GM23338 (cell line): ENCODE results near the gene PRKCQ. TPM values are rescaled to one million over a fixed set of nuclear protein-coding genes. Genes with fewer than 3 reads are reported as not detected.

Experiments used
- ATAC-seq: fragments of 200-7000 bp; cut with Tn5 transposase; 3 replicates; pipeline ENCODE4 v1.9.1; 2020
- DNase-seq: peaks from one replicate; pipeline ENCODE4 v3.0.0-alpha.2; 2015; ENCODE audit warnings: low spot score
- H2AFZ ChIP-seq: fragments of 200-600 bp; sonication (generic); 2 replicates; pipeline ENCODE4 v1.8.0; 2016; ENCODE audit warnings: antibody characterized with exemption, mild to moderate bottlenecking, moderate library complexity
- H3F3A ChIP-seq: fragments of 200-600 bp; sonication (generic); replicated peaks from 2 replicates; pipeline ENCODE4 v1.8.0; 2017; ENCODE audit warnings: antibody characterized with exemption, mixed run types, low read depth
- H3K27ac ChIP-seq: fragments of 200-600 bp; sonication (generic); 2 replicates; pipeline ENCODE4 v1.6.1; 2016; ENCODE audit warnings: low read depth
- H3K27me3 ChIP-seq: fragments of 200-600 bp; sonication (generic); 2 replicates; pipeline ENCODE4 v1.8.0; 2016; ENCODE audit warnings: mild to moderate bottlenecking, mixed run types, moderate library complexity; ENCODE audit not compliant: insufficient read depth
- H3K36me3 ChIP-seq: fragments of 200-600 bp; sonication (generic); 2 replicates; pipeline ENCODE4 v1.8.0; 2016; ENCODE audit warnings: mild to moderate bottlenecking; ENCODE audit not compliant: insufficient read depth
- H3K4me1 ChIP-seq: fragments of 200-600 bp; sonication (generic); 2 replicates; pipeline ENCODE4 v1.8.0; 2016; ENCODE audit warnings: mild to moderate bottlenecking, moderate library complexity; ENCODE audit not compliant: insufficient read depth
- H3K4me2 ChIP-seq: fragments of 200-600 bp; sonication (generic); 2 replicates; pipeline ENCODE4 v1.7.1; 2017; ENCODE audit warnings: mixed run types
- H3K4me3 ChIP-seq: fragments of 200-600 bp; sonication (generic); 2 replicates; pipeline ENCODE4 v1.6.1; 2016; ENCODE audit warnings: mixed run types
- H3K79me2 ChIP-seq: fragments of 200-600 bp; sonication (generic); replicated peaks from 2 replicates; pipeline ENCODE4 v1.8.0; 2017; ENCODE audit warnings: mild to moderate bottlenecking; ENCODE audit not compliant: insufficient read depth
- H3K9me2 ChIP-seq: fragments of 200-600 bp; sonication (generic); 2 replicates; pipeline ENCODE4 v1.8.0; 2017; ENCODE audit not compliant: insufficient read depth
- H4K20me1 ChIP-seq: fragments of 200-600 bp; sonication (generic); replicated peaks from 2 replicates; pipeline ENCODE4 v1.8.0; 2017; ENCODE audit warnings: mild to moderate bottlenecking; ENCODE audit not compliant: insufficient read depth
- H3K27ac Mint-ChIP-seq: 2 replicates; pipeline ENCODE4 v1.8.0; 2020; ENCODE audit warnings: inconsistent platforms, mild to moderate bottlenecking, moderate library complexity, mixed read lengths
- H3K27me3 Mint-ChIP-seq: 3 replicates; pipeline ENCODE4 v1.8.0; 2022; ENCODE audit warnings: low read depth, mild to moderate bottlenecking, moderate library complexity, mixed read lengths, inconsistent platforms; ENCODE audit not compliant: insufficient read depth, poor library complexity
- H3K36me3 Mint-ChIP-seq: 3 replicates; pipeline ENCODE4 v1.8.0; 2021; ENCODE audit warnings: low read depth, mild to moderate bottlenecking, inconsistent platforms, moderate library complexity, mixed read lengths
- H3K4me1 Mint-ChIP-seq: 3 replicates; pipeline ENCODE4 v1.8.0; 2020; ENCODE audit warnings: mild to moderate bottlenecking, inconsistent platforms, mixed read lengths
- H3K4me3 Mint-ChIP-seq: 3 replicates; pipeline ENCODE4 v1.8.0; 2021; ENCODE audit warnings: moderate library complexity, mild to moderate bottlenecking, inconsistent platforms, mixed read lengths
- H3K9me3 Mint-ChIP-seq: 3 replicates; pipeline ENCODE4 v1.8.0; 2020; ENCODE audit warnings: moderate library complexity, mild to moderate bottlenecking, inconsistent platforms, mixed read lengths
- JUNB ChIP-seq: IDR thresholded peaks from one replicate; pipeline ENCODE4 v1.6.1; 2016; ENCODE audit warnings: antibody characterized with exemption; ENCODE audit not compliant: unreplicated experiment
- NANOG ChIP-seq: IDR thresholded peaks from 2 replicates; pipeline ENCODE4 v1.6.1; 2016; ENCODE audit warnings: antibody characterized with exemption, borderline replicate concordance
- POLR2AphosphoS5 ChIP-seq: IDR thresholded peaks from 2 replicates; pipeline ENCODE4 v1.6.1; 2016; ENCODE audit warnings: antibody characterized with exemption, low read depth
- STAT1 ChIP-seq: IDR thresholded peaks from one replicate; pipeline ENCODE4 v1.6.1; 2016; ENCODE audit warnings: antibody characterized with exemption; ENCODE audit not compliant: unreplicated experiment
- ZNF331 ChIP-seq: fragments of 250-450 bp; sonication (Bioruptor Pico); IDR thresholded peaks from 2 replicates; pipeline ENCODE4 v1.5.0; 2020; ENCODE audit warnings: low read depth, mild to moderate bottlenecking, moderate library complexity
- polyA plus RNA-seq: library from polyadenylated mRNA; unstranded; fragments of >200 nt; fragmentation: Nextera tagmentation; extraction: Ambion mirVana; gene quantifications from 2 replicates; pipeline ENCODE4 v1.2.1, GENCODE V29; 2016
- total RNA-seq: library from RNA; depleted of rRNA; stranded (reverse); fragments of >200 nt; shearing (Covaris generic); gene quantifications from 2 replicates; pipeline ENCODE4 v1.2.3, GENCODE V29; 2014
- TF ChIP-seq, protein P1 (sequence below): IDR thresholded peaks from 2 replicates; pipeline ENCODE4 v1.6.1; 2016; ENCODE audit warnings: antibody characterized with exemption
- TF ChIP-seq, protein P2 (sequence below), 2 experiments: fragments of 200-600 bp in 1 of 2; sonication (generic) in 1 of 2; conservative IDR thresholded peaks; 2 replicates each; pipeline versions ENCODE4 v1.5.1 to v1.6.1; 2016 to 2017; ENCODE audit warnings: antibody characterized with exemption in 2 of 2, low read depth in 2 of 2, mild to moderate bottlenecking in 2 of 2, moderate library complexity in 1 of 2
- TF ChIP-seq, protein P3 (sequence below): IDR thresholded peaks from one replicate; pipeline ENCODE4 v1.6.1; 2018; ENCODE audit warnings: antibody characterized with exemption; ENCODE audit not compliant: unreplicated experiment

The PRKCQ gene
- total and polyA plus RNA-seq, 2 experiments from 2014 or later: 12.6 to 28.5 TPM

DNA sequence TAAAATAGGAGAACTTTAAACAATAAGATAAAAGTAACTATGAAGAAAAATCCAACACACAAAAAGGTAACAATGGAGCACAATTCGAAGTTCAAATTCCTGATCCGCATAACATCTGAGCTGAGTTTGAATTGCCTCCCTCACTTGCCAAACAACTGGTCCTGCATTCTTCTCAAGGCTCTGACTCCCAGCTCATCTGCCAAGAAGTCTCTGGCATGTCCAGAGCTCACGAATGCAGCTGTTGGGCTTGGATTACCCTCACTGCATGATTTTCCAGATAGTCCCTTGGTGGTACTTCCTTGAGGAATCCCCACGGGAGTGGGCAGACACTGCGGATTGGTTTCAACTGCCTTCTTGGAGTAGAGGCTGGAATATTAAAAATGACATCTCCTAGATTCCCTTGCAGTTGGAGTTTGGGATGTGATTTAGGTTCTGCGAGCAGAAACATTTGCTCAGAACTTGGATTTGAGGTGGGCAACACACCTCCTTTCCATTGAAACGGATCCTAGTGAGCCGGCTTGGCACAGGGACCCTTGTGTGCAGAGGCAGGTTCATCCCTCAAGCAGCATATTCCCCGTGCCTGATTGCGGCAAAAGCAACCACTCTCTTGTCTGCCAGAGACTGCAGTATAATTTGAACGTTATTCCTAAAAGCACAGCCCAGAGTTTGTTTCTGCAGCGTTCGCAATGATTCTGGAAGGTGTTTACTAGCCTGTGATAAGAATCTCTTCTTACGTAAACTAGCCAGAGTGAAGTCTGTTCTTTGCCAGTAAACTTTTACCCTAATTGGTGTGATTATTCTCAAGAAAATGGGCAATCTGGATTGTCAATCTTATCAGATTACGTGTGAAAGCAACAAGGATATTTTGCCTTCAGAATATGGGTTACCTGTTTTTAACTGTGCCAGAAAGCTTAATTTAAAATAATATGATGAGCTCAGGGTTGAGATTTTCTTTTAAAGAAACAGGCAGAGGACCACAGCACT is 23.4 kb upstream of the PRKCQ start:
- peaks cover 4% of the 10 kb centered on the region; the same call in 2 of the 3 replicates for H3K9me3 Mint-ChIP-seq
- Histone ChIP-seq H3K36me3 (no peaks in the 10 kb centered on the region; the same call in 1 of the 2 replicates), H3K27ac (no peak overlapping the region), H3K4me2 (peak overlapping the region; percentile 37; the same call in 1 of the 2 replicates), H3K4me3 (no peak overlapping the region), H3K4me1 (peaks cover 14% of the 10 kb centered on the region; the same call in 1 of the 2 replicates), H3K79me2 (no peaks in the 10 kb centered on the region), H2AFZ (no peak overlapping the region), H4K20me1 (no peaks in the 10 kb centered on the region), H3F3A (0 out of 2 replicates have a peak, but pooled peaks cover 3% of the 10 kb centered on the region), H3K27me3 (no peaks in the 10 kb centered on the region), H3K9me2 (no peaks in the 10 kb centered on the region)
- DNase-seq: peak; percentile 43
- peaks cover 10% of the 10 kb centered on the region for H3K36me3 Mint-ChIP-seq
- peak; percentile 42; the same call in 1 of the 3 replicates for ATAC-seq
- H3K27ac Mint-ChIP-seq: no peak overlapping the region
- H3K4me1 Mint-ChIP-seq: peaks cover 14% of the 10 kb centered on the region; the same call in 2 of the 3 replicates
- H3K4me3 Mint-ChIP-seq: no peak overlapping the region
- TF ChIP-seq JUNB: no peak
- no peaks in the 10 kb centered on the region for H3K27me3 Mint-ChIP-seq

DNA sequence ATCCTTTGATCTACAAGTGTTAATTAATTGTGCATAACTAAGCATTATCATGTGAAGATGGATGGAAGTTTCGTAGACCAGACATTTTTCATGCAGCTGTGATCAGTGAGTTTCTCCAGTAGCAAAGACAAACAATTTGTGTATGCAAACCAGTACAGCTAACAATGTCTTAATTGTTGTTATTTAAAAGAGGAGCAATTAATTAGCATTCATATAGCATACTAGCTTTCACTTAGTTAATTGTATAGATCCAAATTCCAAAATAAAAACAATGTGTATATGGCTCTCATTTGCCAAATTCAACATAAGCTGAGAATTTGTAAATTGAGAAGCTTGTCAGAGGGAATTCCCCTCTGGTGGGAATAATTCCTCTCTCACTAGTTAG is 22.6 kb upstream of the PRKCQ start:
- no peaks in the 10 kb centered on the region for H3K9me2 ChIP-seq
- no peaks in the 10 kb centered on the region for H3K27me3 ChIP-seq
- H3F3A ChIP-seq: 0 out of 2 replicates have a peak, but pooled peaks cover 3% of the 10 kb centered on the region
- no peaks in the 10 kb centered on the region for H3K79me2 ChIP-seq
- H3K4me3 ChIP-seq: no peak overlapping the region
- no peak overlapping the region for H3K4me3 Mint-ChIP-seq
- no peaks in the 10 kb centered on the region; the same call in 1 of the 2 replicates for H3K36me3 ChIP-seq
- H3K9me3 Mint-ChIP-seq: no peaks in the 10 kb centered on the region; the same call in 2 of the 3 replicates
- H3K27me3 Mint-ChIP-seq: no peaks in the 10 kb centered on the region
- H3K4me1 ChIP-seq: peaks cover 14% of the 10 kb centered on the region; the same call in 1 of the 2 replicates
- no peaks in the 10 kb centered on the region for H4K20me1 ChIP-seq
- DNase-seq (no peak), ATAC-seq (no peak)
- no peak overlapping the region for H3K27ac ChIP-seq
- no peak overlapping the region for H3K27ac Mint-ChIP-seq
- 0 out of 2 replicates have a peak overlapping the region, but pooled peaks have one; percentile 37 for H3K4me2 ChIP-seq
- H3K36me3 Mint-ChIP-seq: peaks cover 6% of the 10 kb centered on the region; the same call in 2 of the 3 replicates
- no peak overlapping the region for H2AFZ ChIP-seq
- peaks cover 14% of the 10 kb centered on the region; the same call in 2 of the 3 replicates for H3K4me1 Mint-ChIP-seq
- TF ChIP-seq ZNF331 (CRISPR knock-in tag) (no peak), JUNB (no peak), STAT1 (no peak), NANOG (no peak), POLR2AphosphoS5 (no peak)
- TF ChIP-seq, protein P1, sequence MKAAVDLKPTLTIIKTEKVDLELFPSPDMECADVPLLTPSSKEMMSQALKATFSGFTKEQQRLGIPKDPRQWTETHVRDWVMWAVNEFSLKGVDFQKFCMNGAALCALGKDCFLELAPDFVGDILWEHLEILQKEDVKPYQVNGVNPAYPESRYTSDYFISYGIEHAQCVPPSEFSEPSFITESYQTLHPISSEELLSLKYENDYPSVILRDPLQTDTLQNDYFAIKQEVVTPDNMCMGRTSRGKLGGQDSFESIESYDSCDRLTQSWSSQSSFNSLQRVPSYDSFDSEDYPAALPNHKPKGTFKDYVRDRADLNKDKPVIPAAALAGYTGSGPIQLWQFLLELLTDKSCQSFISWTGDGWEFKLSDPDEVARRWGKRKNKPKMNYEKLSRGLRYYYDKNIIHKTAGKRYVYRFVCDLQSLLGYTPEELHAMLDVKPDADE: no peak
- TF ChIP-seq, protein P2, sequence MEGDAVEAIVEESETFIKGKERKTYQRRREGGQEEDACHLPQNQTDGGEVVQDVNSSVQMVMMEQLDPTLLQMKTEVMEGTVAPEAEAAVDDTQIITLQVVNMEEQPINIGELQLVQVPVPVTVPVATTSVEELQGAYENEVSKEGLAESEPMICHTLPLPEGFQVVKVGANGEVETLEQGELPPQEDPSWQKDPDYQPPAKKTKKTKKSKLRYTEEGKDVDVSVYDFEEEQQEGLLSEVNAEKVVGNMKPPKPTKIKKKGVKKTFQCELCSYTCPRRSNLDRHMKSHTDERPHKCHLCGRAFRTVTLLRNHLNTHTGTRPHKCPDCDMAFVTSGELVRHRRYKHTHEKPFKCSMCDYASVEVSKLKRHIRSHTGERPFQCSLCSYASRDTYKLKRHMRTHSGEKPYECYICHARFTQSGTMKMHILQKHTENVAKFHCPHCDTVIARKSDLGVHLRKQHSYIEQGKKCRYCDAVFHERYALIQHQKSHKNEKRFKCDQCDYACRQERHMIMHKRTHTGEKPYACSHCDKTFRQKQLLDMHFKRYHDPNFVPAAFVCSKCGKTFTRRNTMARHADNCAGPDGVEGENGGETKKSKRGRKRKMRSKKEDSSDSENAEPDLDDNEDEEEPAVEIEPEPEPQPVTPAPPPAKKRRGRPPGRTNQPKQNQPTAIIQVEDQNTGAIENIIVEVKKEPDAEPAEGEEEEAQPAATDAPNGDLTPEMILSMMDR (conservative IDR thresholded peaks at IDR 0.05; ENCODE audit: low read depth in 2 of 2): no peak
- TF ChIP-seq, protein P3, sequence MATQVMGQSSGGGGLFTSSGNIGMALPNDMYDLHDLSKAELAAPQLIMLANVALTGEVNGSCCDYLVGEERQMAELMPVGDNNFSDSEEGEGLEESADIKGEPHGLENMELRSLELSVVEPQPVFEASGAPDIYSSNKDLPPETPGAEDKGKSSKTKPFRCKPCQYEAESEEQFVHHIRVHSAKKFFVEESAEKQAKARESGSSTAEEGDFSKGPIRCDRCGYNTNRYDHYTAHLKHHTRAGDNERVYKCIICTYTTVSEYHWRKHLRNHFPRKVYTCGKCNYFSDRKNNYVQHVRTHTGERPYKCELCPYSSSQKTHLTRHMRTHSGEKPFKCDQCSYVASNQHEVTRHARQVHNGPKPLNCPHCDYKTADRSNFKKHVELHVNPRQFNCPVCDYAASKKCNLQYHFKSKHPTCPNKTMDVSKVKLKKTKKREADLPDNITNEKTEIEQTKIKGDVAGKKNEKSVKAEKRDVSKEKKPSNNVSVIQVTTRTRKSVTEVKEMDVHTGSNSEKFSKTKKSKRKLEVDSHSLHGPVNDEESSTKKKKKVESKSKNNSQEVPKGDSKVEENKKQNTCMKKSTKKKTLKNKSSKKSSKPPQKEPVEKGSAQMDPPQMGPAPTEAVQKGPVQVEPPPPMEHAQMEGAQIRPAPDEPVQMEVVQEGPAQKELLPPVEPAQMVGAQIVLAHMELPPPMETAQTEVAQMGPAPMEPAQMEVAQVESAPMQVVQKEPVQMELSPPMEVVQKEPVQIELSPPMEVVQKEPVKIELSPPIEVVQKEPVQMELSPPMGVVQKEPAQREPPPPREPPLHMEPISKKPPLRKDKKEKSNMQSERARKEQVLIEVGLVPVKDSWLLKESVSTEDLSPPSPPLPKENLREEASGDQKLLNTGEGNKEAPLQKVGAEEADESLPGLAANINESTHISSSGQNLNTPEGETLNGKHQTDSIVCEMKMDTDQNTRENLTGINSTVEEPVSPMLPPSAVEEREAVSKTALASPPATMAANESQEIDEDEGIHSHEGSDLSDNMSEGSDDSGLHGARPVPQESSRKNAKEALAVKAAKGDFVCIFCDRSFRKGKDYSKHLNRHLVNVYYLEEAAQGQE: no peak
